ENCODE data around the gene CDK6. TPM values are rescaled to one million over a fixed set of nuclear protein-coding genes. Genes with fewer than 3 reads are reported as not detected.

CDK6 gene
- total RNA-seq, 1 experiment from 2014 or later = 124 TPM

GRCh38 chr7:92881091-92881485, 44.7 kb upstream of the CDK6 start:
- Mint-ChIP-seq H3K27me3 (ENCODE audit: insufficient read depth, unreplicated experiment) (no peaks in the 10 kb centered on the region), H3K4me3 (ENCODE audit: unreplicated experiment) (no peak overlapping the region), H3K4me1 (ENCODE audit: insufficient read depth, unreplicated experiment) (no peaks in the 10 kb centered on the region), H3K36me3 (ENCODE audit: insufficient read depth, unreplicated experiment) (no peaks in the 10 kb centered on the region), H3K9me3 (ENCODE audit: unreplicated experiment) (peaks cover 38% of the 10 kb centered on the region), H3K27ac (ENCODE audit: low read depth, unreplicated experiment) (no peak overlapping the region)
- no peak for DNase-seq (ENCODE audit: unreplicated experiment)
- intact Hi-C loops (cut with micrococcal nuclease) = no loop called here
- no peak for TF ChIP-seq CTCF (IDR thresholded peaks at IDR 0.05; ENCODE audit: unreplicated experiment)
- POLR2A ChIA-PET = no interaction called here
- CTCF ChIA-PET = no interaction called here
- no TSS peak for BruUV-seq (replicated peaks)

GRCh38 chr7:92880212-92881090, 44.1 kb upstream of the CDK6 start:
- DNase-seq (ENCODE audit: unreplicated experiment) = peak; percentile 42
- Mint-ChIP-seq H3K4me3 (ENCODE audit: unreplicated experiment) (no peak overlapping the region), H3K36me3 (ENCODE audit: insufficient read depth, unreplicated experiment) (no peaks in the 10 kb centered on the region), H3K27me3 (ENCODE audit: insufficient read depth, unreplicated experiment) (no peaks in the 10 kb centered on the region), H3K9me3 (ENCODE audit: unreplicated experiment) (peaks cover 38% of the 10 kb centered on the region), H3K27ac (ENCODE audit: low read depth, unreplicated experiment) (no peak overlapping the region), H3K4me1 (ENCODE audit: insufficient read depth, unreplicated experiment) (peaks cover 2% of the 10 kb centered on the region)
- intact Hi-C loops (cut with micrococcal nuclease) = no loop called here
- no TSS peak for BruUV-seq (replicated peaks)
- POLR2A ChIA-PET = no interaction called here
- CTCF ChIA-PET = interaction anchor here (0.5 kb wide), 1 partner anchor 16 kb away, joined by 3 read pairs; no protein-coding TSS in a partner anchor
- no peak for TF ChIP-seq CTCF (IDR thresholded peaks at IDR 0.05; ENCODE audit: unreplicated experiment)

GRCh38 chr7:92877367-92877766, 41.0 kb upstream of the CDK6 start:
- no peak for TF ChIP-seq CTCF (IDR thresholded peaks at IDR 0.05; ENCODE audit: unreplicated experiment)
- intact Hi-C loops (cut with micrococcal nuclease) = no loop called here
- Mint-ChIP-seq H3K4me1 (ENCODE audit: insufficient read depth, unreplicated experiment) (peaks cover 14% of the 10 kb centered on the region), H3K9me3 (ENCODE audit: unreplicated experiment) (peaks cover 30% of the 10 kb centered on the region), H3K27me3 (ENCODE audit: insufficient read depth, unreplicated experiment) (no peaks in the 10 kb centered on the region), H3K36me3 (ENCODE audit: insufficient read depth, unreplicated experiment) (no peaks in the 10 kb centered on the region), H3K4me3 (ENCODE audit: unreplicated experiment) (no peak overlapping the region), H3K27ac (ENCODE audit: low read depth, unreplicated experiment) (no peak overlapping the region)
- DNase-seq (ENCODE audit: unreplicated experiment) = no peak
- BruUV-seq (replicated peaks) = no TSS peak
- CTCF ChIA-PET = interaction anchor here (0.6 kb wide), 1 partner anchor 179 kb away, joined by 3 read pairs; no protein-coding TSS in a partner anchor
- POLR2A ChIA-PET = interaction anchor here (0.6 to 0.7 kb wide), 2 partner anchors 27 to 90 kb away, joined by 3 read pairs; no protein-coding TSS in a partner anchor

GRCh38 chr7:92876836-92877235, 40.5 kb upstream of the CDK6 start:
- Mint-ChIP-seq H3K27ac (ENCODE audit: low read depth, unreplicated experiment) (no peak overlapping the region), H3K9me3 (ENCODE audit: unreplicated experiment) (peaks cover 26% of the 10 kb centered on the region), H3K4me3 (ENCODE audit: unreplicated experiment) (no peak overlapping the region), H3K4me1 (ENCODE audit: insufficient read depth, unreplicated experiment) (peaks cover 17% of the 10 kb centered on the region), H3K27me3 (ENCODE audit: insufficient read depth, unreplicated experiment) (no peaks in the 10 kb centered on the region), H3K36me3 (ENCODE audit: insufficient read depth, unreplicated experiment) (no peaks in the 10 kb centered on the region)
- intact Hi-C loops (cut with micrococcal nuclease) = no loop called here
- no peak for TF ChIP-seq CTCF (IDR thresholded peaks at IDR 0.05; ENCODE audit: unreplicated experiment)
- BruUV-seq (replicated peaks) = no TSS peak
- no peak for DNase-seq (ENCODE audit: unreplicated experiment)
- ChIA-PET POLR2A (interaction anchor here (0.7 kb wide), 1 partner anchor 28 kb away, joined by 3 read pairs; no protein-coding TSS in a partner anchor), CTCF (no interaction called here)
